ENCODE data around the gene CD80.

DNA sequence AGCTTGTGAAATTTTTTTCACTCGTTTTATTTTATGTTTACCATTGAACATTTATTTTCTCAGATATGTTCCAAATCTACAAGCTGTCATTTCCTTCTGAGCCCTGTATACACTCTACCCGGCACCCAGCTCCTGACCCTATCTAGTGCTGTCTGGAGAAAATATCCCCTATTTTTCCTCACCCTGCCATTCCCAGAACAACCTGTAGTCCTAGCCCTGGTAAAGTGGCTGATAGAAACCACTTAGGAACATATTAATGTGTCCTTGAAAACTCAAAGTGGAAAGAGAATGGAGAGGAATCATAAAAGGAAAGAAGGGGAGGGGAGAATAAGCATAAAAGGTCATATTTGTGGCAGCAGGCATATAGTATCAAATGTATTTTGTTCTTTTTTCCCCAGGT, 69.3 kb downstream of the CD80 start:
- TF ChIP-seq RARB (CRISPR knock-in tag; IDR thresholded peaks at IDR 0.05) (no peak), ZFP30 (CRISPR knock-in tag; IDR thresholded peaks at IDR 0.05) (no peak), ZNF8 (CRISPR knock-in tag; IDR thresholded peaks at IDR 0.05) (no peak), ESRRG (CRISPR knock-in tag; IDR thresholded peaks at IDR 0.05) (no peak), ZFP3 (CRISPR knock-in tag; IDR thresholded peaks at IDR 0.05) (no peak)
- TF ChIP-seq, protein P1, sequence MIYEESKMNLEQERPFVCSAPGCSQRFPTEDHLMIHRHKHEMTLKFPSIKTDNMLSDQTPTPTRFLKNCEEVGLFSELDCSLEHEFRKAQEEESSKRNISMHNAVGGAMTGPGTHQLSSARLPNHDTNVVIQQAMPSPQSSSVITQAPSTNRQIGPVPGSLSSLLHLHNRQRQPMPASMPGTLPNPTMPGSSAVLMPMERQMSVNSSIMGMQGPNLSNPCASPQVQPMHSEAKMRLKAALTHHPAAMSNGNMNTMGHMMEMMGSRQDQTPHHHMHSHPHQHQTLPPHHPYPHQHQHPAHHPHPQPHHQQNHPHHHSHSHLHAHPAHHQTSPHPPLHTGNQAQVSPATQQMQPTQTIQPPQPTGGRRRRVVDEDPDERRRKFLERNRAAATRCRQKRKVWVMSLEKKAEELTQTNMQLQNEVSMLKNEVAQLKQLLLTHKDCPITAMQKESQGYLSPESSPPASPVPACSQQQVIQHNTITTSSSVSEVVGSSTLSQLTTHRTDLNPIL (CRISPR knock-in tag; IDR thresholded peaks at IDR 0.05; ENCODE audit: low read depth), result no peak
